DMS53 treated with DMSO at 0.1 percent for 48 hours (cell line): Measurements from ENCODE around the gene TMEM150C.

ENCODE experiments used
- DNase-seq: peaks from one replicate; lab custom pipeline; 2025; ENCODE audit not compliant: unreplicated experiment; lab: John Stamatoyannopoulos, UW

TMEM150C gene

GRCh38 chr4:82519072-82519471, 42.7 kb downstream of the TMEM150C start:
- DNase-seq: no peak

- peak; percentile 12 for DNase-seq
Observed at GRCh38 chr4:82517043-82517442, 44.7 kb downstream of the TMEM150C start.

GRCh38 chr4:82515705-82516104, 46.1 kb downstream of the TMEM150C start:
- no peak for DNase-seq

- no peak for DNase-seq
Observed at GRCh38 chr4:82513382-82513781, 48.4 kb downstream of the TMEM150C start.

- no peak for DNase-seq
Observed at GRCh38 chr4:82510216-82510615, 51.6 kb downstream of the TMEM150C start.

GRCh38 chr4:82508806-82509428, 52.9 kb downstream of the TMEM150C start:
- DNase-seq: no peak

GRCh38 chr4:82508011-82508410, 53.8 kb downstream of the TMEM150C start:
- no peak for DNase-seq

- DNase-seq: no peak
Observed at GRCh38 chr4:82501154-82501442, 60.7 kb downstream of the TMEM150C start.

GRCh38 chr4:82500435-82501153, 61.2 kb downstream of the TMEM150C start:
- peak; percentile 76 for DNase-seq

GRCh38 chr4:82499738-82500434, 61.9 kb downstream of the TMEM150C start:
- DNase-seq: peak; percentile 14

- DNase-seq: no peak
Observed at GRCh38 chr4:82496349-82496748, 65.4 kb downstream of the TMEM150C start.

GRCh38 chr4:82495666-82496065, 66.1 kb downstream of the TMEM150C start:
- no peak for DNase-seq

GRCh38 chr4:82493721-82494425, 67.9 kb downstream of the TMEM150C start:
- no peak for DNase-seq

- no peak for DNase-seq
Observed at GRCh38 chr4:82491251-82491960, 70.4 kb downstream of the TMEM150C start.

GRCh38 chr4:82489987-82490386, 71.8 kb downstream of the TMEM150C start:
- DNase-seq: no peak

GRCh38 chr4:82489076-82489475, 72.7 kb downstream of the TMEM150C start:
- no peak for DNase-seq

- DNase-seq: no peak
Observed at GRCh38 chr4:82484996-82485783, 76.6 kb downstream of the TMEM150C start.

GRCh38 chr4:82482387-82482786, 79.4 kb downstream of the TMEM150C start:
- DNase-seq: no peak

GRCh38 chr4:82481506-82481840, 80.3 kb downstream of the TMEM150C start:
- no peak for DNase-seq

GRCh38 chr4:82480771-82481505, 80.8 kb downstream of the TMEM150C start:
- no peak for DNase-seq
